Measurements from ENCODE around the gene SLC30A7. TPM values are rescaled to one million over a fixed set of nuclear protein-coding genes. Genes with fewer than 3 reads are reported as not detected.

Gene SLC30A7
- total RNA-seq, 1 donor from 2014 or later: 39.4 TPM

DNA sequence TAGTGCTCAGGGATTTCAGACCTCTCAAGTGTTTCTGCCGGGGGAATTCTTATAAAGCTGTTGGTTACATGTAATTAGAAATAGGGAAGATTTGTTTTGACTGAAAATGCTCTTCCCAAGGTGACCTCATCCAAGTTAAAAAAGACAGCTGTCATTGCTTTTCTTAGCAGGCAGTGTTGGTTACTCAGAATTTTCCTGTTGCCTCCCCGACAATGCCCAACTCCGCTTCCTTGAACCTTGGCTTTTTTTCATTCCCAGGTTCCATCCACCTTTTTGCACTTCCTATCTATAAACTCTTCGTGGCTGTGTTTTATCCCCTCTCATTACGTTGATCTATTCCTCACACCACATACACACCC lies 130.5 kb downstream of the SLC30A7 start:
- H3K36me3 Mint-ChIP-seq (ENCODE audit: low read depth): peaks cover 64% of the 10 kb centered on the region

DNA sequence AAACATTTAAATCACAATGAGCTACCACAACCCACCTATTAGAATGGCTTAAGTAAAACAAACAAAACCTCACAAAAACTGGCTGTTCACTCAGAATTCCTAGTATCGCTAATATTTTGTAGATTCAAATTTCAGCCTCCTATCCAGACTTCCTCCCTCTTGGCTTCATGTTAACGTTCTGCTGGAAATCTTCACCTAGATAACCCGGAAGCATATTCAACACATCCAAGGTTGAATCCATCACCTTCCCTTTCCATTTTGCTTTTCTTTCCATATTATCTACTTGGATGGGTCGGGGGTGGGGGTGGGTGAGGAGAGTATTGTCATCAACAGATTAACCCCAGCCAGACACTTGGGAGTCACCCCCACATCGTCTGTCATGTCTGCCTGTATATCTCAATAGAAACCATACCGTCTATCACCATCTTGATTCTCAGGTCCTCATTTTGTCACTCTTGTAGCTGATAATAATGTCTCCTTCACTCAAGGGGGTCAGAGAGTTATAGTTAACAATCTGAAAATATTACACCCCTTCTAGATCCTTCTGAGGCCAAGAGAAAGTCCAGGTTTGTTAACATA lies 131.4 kb downstream of the SLC30A7 start:
- peak overlapping the region; percentile 68 for H3K4me3 Mint-ChIP-seq (ENCODE audit: low read depth)
- peaks cover 64% of the 10 kb centered on the region for H3K36me3 Mint-ChIP-seq (ENCODE audit: low read depth)
- H3K9me3 Mint-ChIP-seq: peaks cover 4% of the 10 kb centered on the region
- no peaks in the 10 kb centered on the region for H3K27me3 Mint-ChIP-seq (ENCODE audit: low read depth)
- H3K4me1 Mint-ChIP-seq (ENCODE audit: low read depth): peaks cover 52% of the 10 kb centered on the region
- intact Hi-C loops (cut with micrococcal nuclease): loop anchor here (2.0 to 5.0 kb wide), 4 partner anchors 18 to 105 kb away; no protein-coding TSS in a partner anchor
- no peak for DNase-seq (ENCODE audit: low spot score)
- H3K27ac Mint-ChIP-seq: peak overlapping the region; percentile 5

More for the DNA sequence above, 130.5 kb downstream of the SLC30A7 start:
- Mint-ChIP-seq H3K9me3 (peaks cover 4% of the 10 kb centered on the region), H3K4me3 (ENCODE audit: low read depth) (peak overlapping the region; percentile 99), H3K4me1 (ENCODE audit: low read depth) (peaks cover 55% of the 10 kb centered on the region), H3K27ac (peak overlapping the region; percentile 94), H3K27me3 (ENCODE audit: low read depth) (no peaks in the 10 kb centered on the region)
- no peak for DNase-seq (ENCODE audit: low spot score)
- intact Hi-C loops (cut with micrococcal nuclease): loop anchor here (1.0 to 5.0 kb wide), 5 partner anchors 18 to 259 kb away; no protein-coding TSS in a partner anchor

DNA sequence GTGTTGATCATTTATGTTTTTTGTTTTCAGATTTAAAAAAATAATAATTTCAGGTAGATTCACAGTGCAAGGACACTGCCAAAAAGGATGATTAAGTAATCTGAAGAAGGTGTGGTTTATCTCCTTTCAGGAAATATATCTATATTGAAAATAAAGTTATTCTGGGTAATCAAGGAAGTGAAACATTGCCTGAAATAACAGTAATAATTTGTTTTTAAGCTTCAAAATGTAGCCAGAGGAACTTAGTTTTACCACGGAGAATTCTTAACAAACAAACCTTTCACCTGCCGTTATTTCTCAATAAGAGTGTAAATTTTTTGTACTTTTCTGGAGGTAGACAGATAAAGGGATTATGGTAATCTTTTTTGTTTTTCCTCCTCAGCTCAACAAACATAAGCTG lies 132.6 kb downstream of the SLC30A7 start:
- Mint-ChIP-seq H3K4me3 (ENCODE audit: low read depth) (no peak overlapping the region), H3K27ac (no peak overlapping the region), H3K27me3 (ENCODE audit: low read depth) (no peaks in the 10 kb centered on the region), H3K36me3 (ENCODE audit: low read depth) (peaks cover 62% of the 10 kb centered on the region), H3K9me3 (peaks cover 9% of the 10 kb centered on the region), H3K4me1 (ENCODE audit: low read depth) (peaks cover 52% of the 10 kb centered on the region)
- no peak for DNase-seq (ENCODE audit: low spot score)
- intact Hi-C loops (cut with micrococcal nuclease): loop anchor here (5.0 kb wide), 2 partner anchors 94 to 106 kb away; no protein-coding TSS in a partner anchor

DNA sequence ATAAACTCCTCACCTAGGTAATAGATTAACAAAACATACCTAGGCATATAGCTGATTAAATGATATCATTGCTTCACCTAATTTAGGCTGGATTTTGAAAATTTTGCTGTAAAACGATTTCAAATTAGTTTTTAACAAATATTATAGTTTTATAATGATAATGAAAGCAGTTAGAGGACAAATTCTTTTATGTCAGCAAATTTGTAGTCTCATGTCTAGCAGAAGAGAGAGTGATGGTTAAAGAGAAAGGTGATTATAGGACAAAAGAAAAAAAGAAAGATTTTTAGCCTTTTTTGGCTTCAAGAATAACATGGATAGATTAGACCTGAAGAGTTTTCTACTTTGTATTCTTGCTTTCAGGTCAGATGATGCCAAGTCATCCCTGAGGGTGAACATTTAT lies 133.3 kb downstream of the SLC30A7 start:
- no peak overlapping the region for H3K4me3 Mint-ChIP-seq (ENCODE audit: low read depth)
- H3K4me1 Mint-ChIP-seq (ENCODE audit: low read depth): peaks cover 49% of the 10 kb centered on the region

DNA sequence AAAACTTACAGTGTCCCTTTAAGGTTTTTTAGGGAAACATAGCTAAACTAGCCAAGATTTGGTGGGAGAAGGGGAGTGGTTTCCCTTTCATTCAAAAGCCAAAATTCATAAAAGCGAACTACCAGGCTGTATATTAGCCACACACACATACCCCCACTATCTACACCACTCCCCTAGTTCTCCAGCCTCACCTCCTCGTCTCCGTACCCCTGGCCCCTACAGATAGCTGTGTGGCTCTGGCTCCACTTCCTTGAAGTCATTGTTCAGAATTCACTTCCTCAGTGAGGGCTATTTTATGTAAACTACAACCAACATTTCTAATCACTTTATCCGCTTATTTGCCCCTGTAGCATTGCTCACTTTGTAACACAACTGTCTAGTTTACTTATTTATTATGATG lies 135.0 kb downstream of the SLC30A7 start:
- Mint-ChIP-seq H3K4me3 (ENCODE audit: low read depth) (no peak overlapping the region), H3K27ac (no peak overlapping the region), H3K36me3 (ENCODE audit: low read depth) (peaks cover 60% of the 10 kb centered on the region), H3K4me1 (ENCODE audit: low read depth) (peaks cover 45% of the 10 kb centered on the region), H3K9me3 (peaks cover 9% of the 10 kb centered on the region), H3K27me3 (ENCODE audit: low read depth) (no peaks in the 10 kb centered on the region)
- intact Hi-C loops (cut with micrococcal nuclease): no loop called here
- DNase-seq (ENCODE audit: low spot score): no peak

More for the DNA sequence above, 133.3 kb downstream of the SLC30A7 start:
- H3K27ac Mint-ChIP-seq: no peak overlapping the region
- peaks cover 60% of the 10 kb centered on the region for H3K36me3 Mint-ChIP-seq (ENCODE audit: low read depth)
- intact Hi-C loops (cut with micrococcal nuclease): loop anchor here (5.0 kb wide), 2 partner anchors 93 to 107 kb away; no protein-coding TSS in a partner anchor
- DNase-seq (ENCODE audit: low spot score): no peak
- H3K9me3 Mint-ChIP-seq: peaks cover 9% of the 10 kb centered on the region
- no peaks in the 10 kb centered on the region for H3K27me3 Mint-ChIP-seq (ENCODE audit: low read depth)

Other genes with a start within 250 kb of the SLC30A7 start
- 0.05 TPM in 1 of 2 replicates, not detected in the other for gene VCAM1, start 176.3 kb upstream of the SLC30A7 start, total RNA-seq
- gene EXTL2, start 1.2 kb upstream of the SLC30A7 start, total RNA-seq: 3.4 and 3.8 TPM in 2 replicates
- gene DPH5, start 129.7 kb downstream of the SLC30A7 start, total RNA-seq: 33.5 and 40.0 TPM in 2 replicates